Prostate gland (tissue), 2 donors: Measurements from ENCODE around the gene GMDS. TPM values are rescaled to one million over a fixed set of nuclear protein-coding genes. Genes with fewer than 3 reads are reported as not detected.

Experiments used
- DNase-seq: peaks from one replicate; pipeline ENCODE4 v3.0.0-alpha.2; 2019; ENCODE audit warnings: low spot score
- H3K27ac ChIP-seq, 2 donors: fragments of 200-600 bp; sonication (generic); 2 replicates each; pipeline ENCODE4 v1.5.1; 2017 to 2019
- H3K27me3 ChIP-seq: fragments of 200-600 bp; sonication (generic); replicated peaks from 2 replicates; pipeline ENCODE4 v1.5.1; 2019; ENCODE audit not compliant: insufficient read depth
- H3K36me3 ChIP-seq, 2 donors: fragments of 200-600 bp; sonication (generic); 1 replicate in 1 of 2; 2 replicates in 1 of 2; pipeline versions ENCODE4 v1.5.1 to v1.8.1; 2017 to 2019
- H3K4me1 ChIP-seq: fragments of 200-600 bp; sonication (generic); replicated peaks from 2 replicates; pipeline ENCODE4 v1.5.1; 2019
- H3K4me3 ChIP-seq, 2 donors: fragments of 200-600 bp; sonication (generic); 2 replicates each; pipeline ENCODE4 v1.5.1; 2017 to 2019
- H3K9me3 ChIP-seq: fragments of 200-600 bp; sonication (generic); 2 replicates; pipeline ENCODE4 v1.5.1; 2017
- POLR2A ChIP-seq: fragments of 450-650 bp; IDR thresholded peaks from one replicate; pipeline ENCODE4 v1.6.1; 2016; ENCODE audit warnings: antibody characterized with exemption, mild to moderate bottlenecking
- POLR2AphosphoS5 ChIP-seq: sonication (generic); formaldehyde crosslinking; IDR thresholded peaks from one replicate; pipeline ENCODE4 v1.6.1; 2017; ENCODE audit warnings: antibody characterized with exemption
- WGBS: methylation state at CpG from one replicate; pipeline ENCODE4 v1.1.5; 2018; 5-methylcytosine and 5-hydroxymethylcytosine counted together
- intact Hi-C: fragments of 100-400 bp; cut with DNase I; formaldehyde crosslinking; loops from one replicate; pipeline ENCODE4 v1.14.2; 2022
- total RNA-seq, 2 donors: library from RNA; depleted of rRNA; stranded (reverse); fragments of >200 nt; gene quantifications; one replicate each; pipeline ENCODE4 v1.1.0, GENCODE V29; 2016
- TF ChIP-seq, protein P1 (sequence below), 4 experiments: fragments of 200-600 bp in 2 of 4; fragments of 450-650 bp in 2 of 4; sonication (generic) in 2 of 4; IDR thresholded peaks; 1 replicate in 3 of 4; 2 replicates in 1 of 4; pipeline ENCODE4 v1.5.1; 2016 to 2019; ENCODE audit warnings: antibody characterized with exemption in 4 of 4, mild to moderate bottlenecking in 2 of 4, moderate library complexity in 2 of 4

The GMDS gene
- total RNA-seq, 2 donors from 2014 or later: 24.9 to 29.9 TPM

DNA sequence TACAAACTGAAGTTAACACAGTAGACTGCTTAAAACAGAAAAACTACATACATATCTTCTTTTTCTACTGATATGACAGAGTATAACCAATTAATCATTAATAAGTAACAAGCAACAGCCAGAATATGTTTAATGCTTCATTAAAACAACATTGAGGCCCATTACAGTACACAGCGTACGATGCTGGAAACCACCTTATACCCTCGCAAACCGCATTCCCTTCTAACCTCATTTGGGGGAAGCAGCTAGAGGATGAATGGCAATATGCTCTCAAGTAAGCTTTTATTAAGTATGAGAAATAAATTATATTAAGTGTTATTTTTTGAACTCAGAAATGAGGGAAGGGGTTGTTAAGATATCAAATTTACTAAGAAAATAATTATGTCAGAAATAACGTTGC lies 142.4 kb downstream of the GMDS start:
- intact Hi-C loops: loop anchor here (5.0 kb wide), 1 partner anchor 496 kb away; the partner anchor contains the start of gene FOXC1
- WGBS: 87% methylated on average over 5 of the region's 5 CpGs
- no peak overlapping the region for H3K27ac ChIP-seq

DNA sequence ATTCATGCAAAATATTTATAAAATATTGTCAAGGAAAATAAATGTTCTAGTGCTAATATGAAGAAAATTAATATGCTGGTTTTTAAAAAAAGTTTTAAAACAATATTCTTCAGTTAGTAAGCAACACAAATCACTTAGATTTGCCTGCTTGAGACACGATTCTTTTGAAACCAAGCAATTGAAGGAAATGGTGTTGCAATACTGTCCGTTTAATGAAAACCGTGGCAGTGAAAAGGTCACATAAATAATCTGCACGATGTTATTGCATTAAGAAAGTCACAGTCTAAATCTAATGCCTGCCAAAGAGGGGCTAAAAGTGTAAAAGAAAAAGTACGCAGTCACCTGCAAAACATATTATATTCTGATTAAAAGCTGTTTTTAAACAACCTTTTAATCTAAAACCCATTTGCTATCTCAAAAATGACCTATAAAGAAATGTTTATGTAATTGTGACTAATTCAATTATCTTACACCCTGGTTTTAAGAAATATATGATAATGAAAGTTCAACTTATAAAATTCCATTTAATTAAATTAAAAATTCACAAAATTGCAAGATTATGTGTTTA lies 143.0 kb downstream of the GMDS start:
- H3K27me3 ChIP-seq: no peaks in the 10 kb centered on the region
- no peak for TF ChIP-seq POLR2A
- no peak for TF ChIP-seq POLR2AphosphoS5
- TF ChIP-seq, protein P1, sequence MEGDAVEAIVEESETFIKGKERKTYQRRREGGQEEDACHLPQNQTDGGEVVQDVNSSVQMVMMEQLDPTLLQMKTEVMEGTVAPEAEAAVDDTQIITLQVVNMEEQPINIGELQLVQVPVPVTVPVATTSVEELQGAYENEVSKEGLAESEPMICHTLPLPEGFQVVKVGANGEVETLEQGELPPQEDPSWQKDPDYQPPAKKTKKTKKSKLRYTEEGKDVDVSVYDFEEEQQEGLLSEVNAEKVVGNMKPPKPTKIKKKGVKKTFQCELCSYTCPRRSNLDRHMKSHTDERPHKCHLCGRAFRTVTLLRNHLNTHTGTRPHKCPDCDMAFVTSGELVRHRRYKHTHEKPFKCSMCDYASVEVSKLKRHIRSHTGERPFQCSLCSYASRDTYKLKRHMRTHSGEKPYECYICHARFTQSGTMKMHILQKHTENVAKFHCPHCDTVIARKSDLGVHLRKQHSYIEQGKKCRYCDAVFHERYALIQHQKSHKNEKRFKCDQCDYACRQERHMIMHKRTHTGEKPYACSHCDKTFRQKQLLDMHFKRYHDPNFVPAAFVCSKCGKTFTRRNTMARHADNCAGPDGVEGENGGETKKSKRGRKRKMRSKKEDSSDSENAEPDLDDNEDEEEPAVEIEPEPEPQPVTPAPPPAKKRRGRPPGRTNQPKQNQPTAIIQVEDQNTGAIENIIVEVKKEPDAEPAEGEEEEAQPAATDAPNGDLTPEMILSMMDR (IDR thresholded peaks at IDR 0.05): no peak
- no peak for DNase-seq
- H3K9me3 ChIP-seq: no peaks in the 10 kb centered on the region
- H3K4me1 ChIP-seq: no peaks in the 10 kb centered on the region
- no peaks in the 10 kb centered on the region for H3K36me3 ChIP-seq
- no peak overlapping the region for H3K4me3 ChIP-seq
- intact Hi-C loops: loop anchor here (5.0 kb wide), 1 partner anchor 495 kb away; the partner anchor contains the start of gene FOXC1
- H3K27ac ChIP-seq: no peak overlapping the region
- 77% methylated on average over 5 of the region's 5 CpGs for WGBS

More for the DNA sequence above, 142.4 kb downstream of the GMDS start:
- TF ChIP-seq, protein P1 (IDR thresholded peaks at IDR 0.05): no peak
- TF ChIP-seq POLR2AphosphoS5 (no peak), POLR2A (no peak)
- no peaks in the 10 kb centered on the region for H3K9me3 ChIP-seq
- no peak overlapping the region for H3K4me3 ChIP-seq
- no peaks in the 10 kb centered on the region for H3K36me3 ChIP-seq
- H3K27me3 ChIP-seq: no peaks in the 10 kb centered on the region
- H3K4me1 ChIP-seq: no peaks in the 10 kb centered on the region
- DNase-seq: no peak

DNA sequence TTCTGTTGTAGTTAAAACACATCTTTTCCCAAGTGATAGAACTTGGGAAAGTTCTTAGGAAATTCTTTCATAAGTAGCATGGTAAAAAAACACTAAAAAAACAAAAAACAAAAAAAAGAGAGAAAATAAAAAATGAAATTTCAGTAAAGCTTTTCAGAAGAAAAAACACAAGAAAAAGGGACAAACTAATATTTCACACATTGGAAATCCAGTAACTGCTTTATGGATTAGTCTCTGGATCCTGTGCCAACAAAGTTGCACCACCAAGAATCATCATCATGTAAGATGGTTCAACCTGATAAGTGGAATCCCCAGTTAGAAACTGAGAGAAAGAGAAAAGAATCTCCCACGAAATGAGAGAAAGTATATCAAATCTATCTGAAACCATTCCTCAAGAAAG lies 144.2 kb downstream of the GMDS start:
- intact Hi-C loops: loop anchor here (5.0 kb wide), 1 partner anchor 494 kb away; the partner anchor contains the start of gene FOXC1
- 94% methylated on average over 1 of the region's 1 CpG for WGBS

GRCh38 chr6:2099870-2100269 lies 145.5 kb downstream of the GMDS start:
- no peaks in the 10 kb centered on the region for H3K4me1 ChIP-seq
- no peak for DNase-seq
- H3K4me3 ChIP-seq: no peak overlapping the region
- TF ChIP-seq POLR2AphosphoS5: no peak
- no peak for TF ChIP-seq POLR2A
- TF ChIP-seq, protein P1 (IDR thresholded peaks at IDR 0.05): no peak
- H3K9me3 ChIP-seq: no peaks in the 10 kb centered on the region
- H3K36me3 ChIP-seq: no peaks in the 10 kb centered on the region
- no peaks in the 10 kb centered on the region for H3K27me3 ChIP-seq
- intact Hi-C loops: loop anchor here (5.0 kb wide), 1 partner anchor 493 kb away; the partner anchor contains the start of gene FOXC1
- no peak overlapping the region for H3K27ac ChIP-seq

More for the DNA sequence above, 144.2 kb downstream of the GMDS start:
- no peaks in the 10 kb centered on the region for H3K36me3 ChIP-seq
- H3K4me1 ChIP-seq: no peaks in the 10 kb centered on the region
- TF ChIP-seq POLR2AphosphoS5 (no peak), POLR2A (no peak)
- TF ChIP-seq, protein P1 (IDR thresholded peaks at IDR 0.05): no peak
- H3K4me3 ChIP-seq: no peak overlapping the region
- no peak for DNase-seq
- H3K27me3 ChIP-seq: no peaks in the 10 kb centered on the region
- H3K9me3 ChIP-seq: no peaks in the 10 kb centered on the region
- H3K27ac ChIP-seq: no peak overlapping the region

GRCh38 chr6:2097464-2097863 lies 147.9 kb downstream of the GMDS start:
- no peak overlapping the region for H3K4me3 ChIP-seq
- intact Hi-C loops: no loop called here
- H3K27me3 ChIP-seq: no peaks in the 10 kb centered on the region
- TF ChIP-seq POLR2A: no peak
- TF ChIP-seq POLR2AphosphoS5: no peak
- TF ChIP-seq, protein P1 (IDR thresholded peaks at IDR 0.05): no peak
- 85% methylated on average over 3 of the region's 3 CpGs for WGBS
- no peak for DNase-seq
- H3K9me3 ChIP-seq: no peaks in the 10 kb centered on the region
- H3K36me3 ChIP-seq: no peaks in the 10 kb centered on the region
- no peak overlapping the region for H3K27ac ChIP-seq
- H3K4me1 ChIP-seq: no peaks in the 10 kb centered on the region
